GM12878 (cell line): ENCODE measurements around the gene ITGB2. TPM values are rescaled to one million over a fixed set of nuclear protein-coding genes. Genes with fewer than 3 reads are reported as not detected.
A peak's percentile ranks its signal among the peaks of the same experiment; 100 is the strongest.

ENCODE experiments used
- ATAC-seq: fragments of 200-7000 bp; cut with Tn5 transposase; 3 replicates; pipeline ENCODE4 v1.9.1; 2020; ENCODE audit warnings: mild to moderate bottlenecking, moderate library complexity
- BruUV-seq: library from RNA; stranded (reverse); fragments of 400-500 nt; replicated peaks from 2 replicates; lab custom pipeline; 2021; lab: Mats Ljungman, UMichigan
- CTCF ChIA-PET: fragments of 300-600 bp; sonication (Branson Sonifier 250); formaldehyde crosslinking; extraction: SDS; loops from one replicate; lab custom pipeline; 2021; ENCODE audit warnings: inconsistent platforms; lab: Yijun Ruan, JAX
- POLR2A ChIA-PET: fragments of 350-600 bp; formaldehyde crosslinking; extraction: SDS; loops from one replicate; lab custom pipeline; 2021; ENCODE audit warnings: inconsistent platforms; lab: Charles Lee
- RAD21 ChIA-PET: fragments of 300-600 bp; sonication (Branson Sonifier 250); formaldehyde crosslinking; loops from one replicate; lab custom pipeline; 2023; ENCODE audit warnings: antibody characterized with exemption; ENCODE audit not compliant: unreplicated experiment; lab: Charles Lee
- SMC1A ChIA-PET: fragments of 300-600 bp; sonication (Branson Sonifier 250); formaldehyde crosslinking; loops from one replicate; lab custom pipeline; 2023; ENCODE audit not compliant: unreplicated experiment, uncharacterized antibody; lab: Charles Lee
- DNase-seq: peaks from one replicate; pipeline ENCODE4 v3.0.0-alpha.2; 2011; ENCODE audit warnings: low read depth, low spot score
- FAIRE-seq: peaks from 3 replicates; lab custom pipeline; 2011; peaks lifted over from hg19 to GRCh38; lab: Jason Lieb, UNC
- H2AFZ ChIP-seq: 2 replicates; pipeline ENCODE4 v1.6.0; 2011; ENCODE audit warnings: low read depth, low read length, control low read depth; ENCODE audit not compliant: control insufficient read depth
- H3K27ac ChIP-seq: 2 replicates; pipeline ENCODE4 v1.5.1; 2011; ENCODE audit warnings: control low read depth; ENCODE audit not compliant: control insufficient read depth, insufficient read depth
- H3K27me3 ChIP-seq, 2 experiments: replicated peaks in 1 of 2; 2 replicates each; pipeline versions ENCODE4 v1.6.0 to v1.6.1; 2011; ENCODE audit warnings: low read length in 1 of 2; ENCODE audit not compliant: control insufficient read depth in 2 of 2, insufficient read depth in 2 of 2
- H3K36me3 ChIP-seq, 2 experiments: 2 replicates each; pipeline ENCODE4 v1.5.1; 2011; ENCODE audit warnings: low read length in 1 of 2; ENCODE audit not compliant: control insufficient read depth in 2 of 2, insufficient read depth in 2 of 2
- H3K4me1 ChIP-seq: 2 replicates; pipeline ENCODE4 v1.6.1; 2011; ENCODE audit warnings: mild to moderate bottlenecking, low read length, moderate library complexity, mixed read lengths; ENCODE audit not compliant: control insufficient read depth, insufficient read depth
- H3K4me2 ChIP-seq: 2 replicates; pipeline ENCODE4 v1.6.0; 2011; ENCODE audit warnings: control low read depth; ENCODE audit not compliant: control insufficient read depth, insufficient read depth
- H3K4me3 ChIP-seq: fragments of 200-600 bp; sonication (generic); 2 replicates; pipeline ENCODE4 v1.5.1; 2016
- H3K79me2 ChIP-seq: 2 replicates; pipeline ENCODE4 v1.6.0; 2011; ENCODE audit warnings: low read length; ENCODE audit not compliant: control insufficient read depth, insufficient read depth
- H3K9ac ChIP-seq: 2 replicates; pipeline ENCODE4 v1.8.0; 2011; ENCODE audit warnings: low read length, control low read depth, mixed read lengths; ENCODE audit not compliant: control insufficient read depth, insufficient read depth
- H3K9me3 ChIP-seq: replicated peaks from 3 replicates; pipeline ENCODE4 v1.5.1; 2011; ENCODE audit warnings: mild to moderate bottlenecking, low read length; ENCODE audit not compliant: control insufficient read depth, insufficient read depth
- H4K20me1 ChIP-seq: 2 replicates; pipeline ENCODE4 v1.6.0; 2011; ENCODE audit not compliant: control insufficient read depth, insufficient read depth
- CBX3 ChIP-seq: fragments of 200-600 bp; sonication (generic); IDR thresholded peaks from 2 replicates; pipeline ENCODE4 v1.6.1; 2016; ENCODE audit warnings: low read depth, borderline replicate concordance
- NR2F1 ChIP-seq: fragments of 450-650 bp; conservative IDR thresholded peaks from 2 replicates; pipeline ENCODE4 v1.6.1; 2017; ENCODE audit warnings: mild to moderate bottlenecking
- RAD51 ChIP-seq: fragments of 450-650 bp; IDR thresholded peaks from 2 replicates; pipeline ENCODE4 v1.6.1; 2016; ENCODE audit warnings: moderate library complexity, mild to moderate bottlenecking, inconsistent platforms
- RELA ChIP-seq: fragments of 450-650 bp; IDR thresholded peaks from 2 replicates; pipeline ENCODE4 v1.8.0; 2014; ENCODE audit warnings: borderline replicate concordance; ENCODE audit not compliant: partially characterized antibody
- SUPT20H ChIP-seq: IDR thresholded peaks from 2 replicates; pipeline ENCODE4 v1.6.1; 2011; ENCODE audit warnings: low read depth, mild to moderate bottlenecking, low read length, moderate library complexity, borderline replicate concordance; ENCODE audit not compliant: control insufficient read depth
- TCF3 ChIP-seq: IDR thresholded peaks from 2 replicates; pipeline ENCODE4 v1.6.1; 2012; ENCODE audit warnings: low read depth, mild to moderate bottlenecking, low read length, borderline replicate concordance; ENCODE audit not compliant: insufficient read depth
- ZBED1 ChIP-seq: IDR thresholded peaks from 2 replicates; pipeline ENCODE4 v1.6.1; 2016; ENCODE audit warnings: borderline replicate concordance
- ZBTB33 ChIP-seq: fragments of 450-650 bp; IDR thresholded peaks from 2 replicates; pipeline ENCODE4 v1.6.1; 2017; ENCODE audit warnings: mild to moderate bottlenecking
- ZNF24 ChIP-seq: fragments of 450-650 bp; IDR thresholded peaks from 2 replicates; pipeline ENCODE4 v1.6.1; 2017; ENCODE audit warnings: antibody characterized with exemption, mild to moderate bottlenecking
- WGBS: methylation state at CpG from one replicate; pipeline ENCODE4 v1.1.6; 2016; ENCODE audit warnings: low lambda C conversion rate; ENCODE audit not compliant: insufficient replicate concordance, insufficient coverage; ENCODE audit errors: missing lambda C conversion rate; 5-methylcytosine and 5-hydroxymethylcytosine counted together
- in situ Hi-C: fragments of 300-500 bp; cut with MboI; formaldehyde crosslinking; loops from 9 replicates; pipeline ENCODE4 v1.14.3; 2018; ENCODE audit warnings: mixed read lengths
- intact Hi-C: fragments of 100-400 bp; cut with micrococcal nuclease; formaldehyde crosslinking; loops from one replicate; pipeline ENCODE4 v1.14.2; 2022; ENCODE audit not compliant: unreplicated experiment
- polyA plus RNA-seq, 11 experiments: library from polyadenylated mRNA; depleted of rRNA in 4 of 11; unstranded in 6 of 11; stranded (reverse) in 5 of 11; fragments of >200 nt; fragmentation: Nextera tagmentation in 4 of 11; fragmentation: Illumina TruSeq in 1 of 11; extraction: Ambion mirVana in 4 of 11; extraction: Trizol in 1 of 11; gene quantifications; 1 replicate in 1 of 11; 2 replicates in 10 of 11; pipeline versions ENCODE4 v1.2.1 to v1.2.3, GENCODE V29; 2011 to 2016; ENCODE audit warnings: inconsistent platforms in 2 of 11, missing spikeins in 2 of 11, low read depth in 1 of 11
- total RNA-seq, 4 experiments: library from RNA; depleted of rRNA in 3 of 4; stranded (reverse); fragments of >200 nt in 3 of 4; fragmentation: Illumina TruSeq in 1 of 4; extraction: Trizol in 1 of 4; gene quantifications; 2 replicates each; pipeline versions ENCODE4 v1.2.1 to v1.2.3, GENCODE V29; 2013 to 2021
- TF ChIP-seq, protein P1 (sequence below): IDR thresholded peaks from 2 replicates; pipeline ENCODE4 v1.6.1; 2011; ENCODE audit warnings: borderline replicate concordance, low read depth, mild to moderate bottlenecking, moderate library complexity, low read length; ENCODE audit not compliant: insufficient read depth, poor library complexity, severe bottlenecking

ITGB2 gene
- total and polyA plus RNA-seq, 10 of the 15 experiments (the other 5 are each of a cell fraction or from before 2014, with no cell fraction given), result 8.0 to 172 (median 58.9) TPM

DNA sequence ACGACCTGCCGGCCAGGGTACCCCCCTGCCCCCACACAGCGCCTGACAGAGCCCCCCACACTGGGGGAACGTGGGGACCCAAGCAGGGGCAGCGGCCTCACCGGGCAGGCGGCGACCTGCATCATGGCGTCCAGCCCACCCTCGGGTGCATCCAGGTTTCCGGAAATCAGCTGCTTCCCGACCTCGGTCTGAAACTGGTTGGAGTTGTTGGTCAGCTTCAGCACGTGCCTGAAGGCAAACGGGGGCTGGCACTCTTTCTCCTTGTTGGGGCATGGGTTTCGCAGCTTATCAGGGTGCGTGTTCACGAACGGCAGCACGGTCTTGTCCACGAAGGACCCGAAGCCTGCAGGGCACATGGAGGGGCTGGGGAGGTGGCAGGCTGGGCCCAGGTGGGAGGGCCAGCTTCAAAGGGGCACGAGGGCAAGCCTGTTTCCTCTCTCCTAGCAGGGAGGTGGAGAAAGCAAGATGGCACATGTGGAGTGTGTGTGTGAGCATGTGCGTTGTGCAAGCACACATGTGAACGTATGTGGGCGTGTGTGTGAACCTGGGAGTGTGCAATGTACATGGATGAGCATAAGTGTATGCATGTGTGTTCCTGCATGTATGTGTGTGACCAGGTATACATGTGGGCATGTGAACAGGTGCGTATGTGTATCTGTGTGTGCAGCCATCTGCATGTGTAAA is 19.2 kb downstream of the ITGB2 start:
- BruUV-seq, result no TSS peak
- Histone ChIP-seq H3K4me3 (no peak overlapping the region), H2AFZ (no peak overlapping the region), H3K9me3 (no peaks in the 10 kb centered on the region), H3K27ac (no peak overlapping the region), H3K36me3 (peaks cover 14 to 59% of the 10 kb centered on the region in 2 experiments), H3K4me2 (no peak overlapping the region), H3K9ac (no peak overlapping the region), H3K4me1 (no peaks in the 10 kb centered on the region), H3K79me2 (no peaks in the 10 kb centered on the region), H3K27me3 (no peaks in the 10 kb centered on the region), H4K20me1 (no peaks in the 10 kb centered on the region)
- ChIA-PET SMC1A (no interaction called here), POLR2A (no interaction called here), RAD21 (no interaction called here), CTCF (no interaction called here)
- DNase-seq (no peak), FAIRE-seq (no peak), ATAC-seq (no peak)
- intact Hi-C loops, result no loop called here
- 88% methylated on average over 25 of the region's 27 CpGs for WGBS
- no peak for TF ChIP-seq CBX3
- TF ChIP-seq, protein P1, sequence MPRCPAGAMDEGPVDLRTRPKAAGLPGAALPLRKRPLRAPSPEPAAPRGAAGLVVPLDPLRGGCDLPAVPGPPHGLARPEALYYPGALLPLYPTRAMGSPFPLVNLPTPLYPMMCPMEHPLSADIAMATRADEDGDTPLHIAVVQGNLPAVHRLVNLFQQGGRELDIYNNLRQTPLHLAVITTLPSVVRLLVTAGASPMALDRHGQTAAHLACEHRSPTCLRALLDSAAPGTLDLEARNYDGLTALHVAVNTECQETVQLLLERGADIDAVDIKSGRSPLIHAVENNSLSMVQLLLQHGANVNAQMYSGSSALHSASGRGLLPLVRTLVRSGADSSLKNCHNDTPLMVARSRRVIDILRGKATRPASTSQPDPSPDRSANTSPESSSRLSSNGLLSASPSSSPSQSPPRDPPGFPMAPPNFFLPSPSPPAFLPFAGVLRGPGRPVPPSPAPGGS, result peak; percentile 77
- TF ChIP-seq TCF3, result peak; percentile 17; the same call in 1 of the 2 replicates
- in situ Hi-C loops, result no loop called here

DNA sequence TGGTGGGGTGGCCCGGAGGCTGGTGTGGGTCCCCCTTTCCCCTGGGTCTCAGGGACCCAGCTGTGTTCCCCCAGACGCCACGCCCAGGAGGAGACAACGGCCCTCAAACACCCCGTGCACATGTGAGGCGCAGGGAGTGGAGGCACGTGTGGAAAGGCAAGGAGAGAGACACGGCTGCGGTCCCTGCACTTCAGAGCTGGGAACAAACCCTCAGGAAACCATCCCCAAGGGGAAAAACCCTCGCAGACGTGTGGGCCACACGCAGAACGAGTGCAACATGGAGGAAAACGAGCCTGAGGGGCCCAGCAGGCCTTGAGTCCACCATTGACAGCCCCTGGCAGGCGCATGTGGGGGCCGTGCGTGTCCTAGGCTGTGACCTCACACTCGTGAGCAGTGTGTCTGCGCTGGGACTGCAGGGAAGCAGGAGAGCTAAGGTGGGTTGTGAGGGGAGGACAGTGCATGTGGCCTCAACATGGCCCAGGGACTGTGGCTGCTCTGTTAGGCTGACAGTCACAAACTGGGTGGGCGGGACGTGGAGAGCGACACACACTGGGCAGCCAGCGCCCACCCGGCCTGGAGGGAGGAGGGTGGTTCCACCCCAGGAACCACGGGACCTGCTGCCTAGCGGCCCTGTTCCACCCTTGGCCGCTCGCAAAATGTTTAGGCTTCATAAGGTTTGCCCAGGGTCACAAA is 20.0 kb downstream of the ITGB2 start:
- in situ Hi-C loops (no loop called here), intact Hi-C loops (no loop called here)
- SMC1A ChIA-PET, result no interaction called here
- H2AFZ ChIP-seq, result no peak overlapping the region
- H3K4me2 ChIP-seq, result no peak overlapping the region
- BruUV-seq, result no TSS peak
- no peak overlapping the region for H3K27ac ChIP-seq
- RAD21 ChIA-PET, result no interaction called here
- no peak overlapping the region for H3K9ac ChIP-seq
- ATAC-seq, result no peak
- CTCF ChIA-PET, result no interaction called here
- no peaks in the 10 kb centered on the region for H3K79me2 ChIP-seq
- H3K36me3 ChIP-seq, result peaks cover 14 to 59% of the 10 kb centered on the region in 2 experiments
- H3K27me3 ChIP-seq, result no peaks in the 10 kb centered on the region
- POLR2A ChIA-PET, result no interaction called here
- DNase-seq, result no peak
- H3K4me1 ChIP-seq, result no peaks in the 10 kb centered on the region
- no peak for FAIRE-seq
- H4K20me1 ChIP-seq, result no peaks in the 10 kb centered on the region
- no peak overlapping the region for H3K4me3 ChIP-seq
- no peaks in the 10 kb centered on the region for H3K9me3 ChIP-seq
- WGBS, result 90% methylated on average over 28 of the region's 28 CpGs
- no peak for TF ChIP-seq ZBTB33
- TF ChIP-seq ZNF24, result no peak
- no peak for TF ChIP-seq ZBED1
- no peak for TF ChIP-seq SUPT20H
- TF ChIP-seq RELA, result no peak
- no peak for TF ChIP-seq RAD51
- TF ChIP-seq NR2F1, result no peak
